C4-2B (cell line): Measurements from ENCODE around the gene SPATA7.

ENCODE experiments used
- H3K27ac ChIP-seq: fragments of 450-650 bp; 2 replicates; pipeline ENCODE4 v1.5.1; 2017
- ZFX ChIP-seq: fragments of 450-650 bp; IDR thresholded peaks from 2 replicates; pipeline ENCODE4 v1.6.1; 2017
- TF ChIP-seq, protein P1 (sequence below): fragments of 450-650 bp; conservative IDR thresholded peaks from 2 replicates; pipeline ENCODE4 v1.5.1; 2017; ENCODE audit warnings: mild to moderate bottlenecking

The SPATA7 gene

DNA sequence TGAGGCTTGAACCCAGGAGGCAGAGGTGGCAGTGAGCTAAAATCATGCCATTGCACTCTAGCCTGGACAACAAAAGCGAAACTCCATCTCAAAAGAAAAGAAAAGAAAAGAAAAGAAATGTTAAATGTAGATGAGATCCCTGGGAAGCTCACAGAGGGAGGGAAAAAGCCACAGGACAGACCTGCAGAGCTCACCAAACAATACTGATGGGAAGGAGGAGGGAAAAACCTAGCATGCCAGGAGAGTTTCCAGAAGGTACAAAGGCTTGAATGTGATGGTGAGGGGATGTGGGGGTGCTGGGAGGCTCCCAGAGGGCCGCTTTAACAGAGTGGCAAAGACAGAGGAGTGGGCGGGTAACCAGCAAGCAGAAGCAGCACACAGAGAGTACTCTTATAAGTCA is 97.1 kb downstream of the SPATA7 start:
- TF ChIP-seq ZFX, result no peak
- TF ChIP-seq, protein P1, sequence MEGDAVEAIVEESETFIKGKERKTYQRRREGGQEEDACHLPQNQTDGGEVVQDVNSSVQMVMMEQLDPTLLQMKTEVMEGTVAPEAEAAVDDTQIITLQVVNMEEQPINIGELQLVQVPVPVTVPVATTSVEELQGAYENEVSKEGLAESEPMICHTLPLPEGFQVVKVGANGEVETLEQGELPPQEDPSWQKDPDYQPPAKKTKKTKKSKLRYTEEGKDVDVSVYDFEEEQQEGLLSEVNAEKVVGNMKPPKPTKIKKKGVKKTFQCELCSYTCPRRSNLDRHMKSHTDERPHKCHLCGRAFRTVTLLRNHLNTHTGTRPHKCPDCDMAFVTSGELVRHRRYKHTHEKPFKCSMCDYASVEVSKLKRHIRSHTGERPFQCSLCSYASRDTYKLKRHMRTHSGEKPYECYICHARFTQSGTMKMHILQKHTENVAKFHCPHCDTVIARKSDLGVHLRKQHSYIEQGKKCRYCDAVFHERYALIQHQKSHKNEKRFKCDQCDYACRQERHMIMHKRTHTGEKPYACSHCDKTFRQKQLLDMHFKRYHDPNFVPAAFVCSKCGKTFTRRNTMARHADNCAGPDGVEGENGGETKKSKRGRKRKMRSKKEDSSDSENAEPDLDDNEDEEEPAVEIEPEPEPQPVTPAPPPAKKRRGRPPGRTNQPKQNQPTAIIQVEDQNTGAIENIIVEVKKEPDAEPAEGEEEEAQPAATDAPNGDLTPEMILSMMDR, result no peak
- no peak overlapping the region for H3K27ac ChIP-seq
